ENCODE results near the gene GLRX3.

GRCh38 chr10:130175074-130175473 lies 38.9 kb downstream of the GLRX3 start:
- TF ChIP-seq GATA3 (IDR thresholded peaks at IDR 0.05; ENCODE audit: low read depth, low read length) (no peak), GATA2 (IDR thresholded peaks at IDR 0.05; ENCODE audit: low read depth, low read length) (no peak)

Data from SH-SY5Y (cell line).